GM21825 (cell line): ENCODE data around the gene EXOC3L1.

ENCODE experiments used
- ATAC-seq: cut with Tn5 transposase; IDR thresholded peaks from one replicate; pipeline ENCODE4 v1.9.1; 2021; ENCODE audit warnings: mild to moderate bottlenecking, moderate library complexity; ENCODE audit not compliant: unreplicated experiment

Gene EXOC3L1

DNA sequence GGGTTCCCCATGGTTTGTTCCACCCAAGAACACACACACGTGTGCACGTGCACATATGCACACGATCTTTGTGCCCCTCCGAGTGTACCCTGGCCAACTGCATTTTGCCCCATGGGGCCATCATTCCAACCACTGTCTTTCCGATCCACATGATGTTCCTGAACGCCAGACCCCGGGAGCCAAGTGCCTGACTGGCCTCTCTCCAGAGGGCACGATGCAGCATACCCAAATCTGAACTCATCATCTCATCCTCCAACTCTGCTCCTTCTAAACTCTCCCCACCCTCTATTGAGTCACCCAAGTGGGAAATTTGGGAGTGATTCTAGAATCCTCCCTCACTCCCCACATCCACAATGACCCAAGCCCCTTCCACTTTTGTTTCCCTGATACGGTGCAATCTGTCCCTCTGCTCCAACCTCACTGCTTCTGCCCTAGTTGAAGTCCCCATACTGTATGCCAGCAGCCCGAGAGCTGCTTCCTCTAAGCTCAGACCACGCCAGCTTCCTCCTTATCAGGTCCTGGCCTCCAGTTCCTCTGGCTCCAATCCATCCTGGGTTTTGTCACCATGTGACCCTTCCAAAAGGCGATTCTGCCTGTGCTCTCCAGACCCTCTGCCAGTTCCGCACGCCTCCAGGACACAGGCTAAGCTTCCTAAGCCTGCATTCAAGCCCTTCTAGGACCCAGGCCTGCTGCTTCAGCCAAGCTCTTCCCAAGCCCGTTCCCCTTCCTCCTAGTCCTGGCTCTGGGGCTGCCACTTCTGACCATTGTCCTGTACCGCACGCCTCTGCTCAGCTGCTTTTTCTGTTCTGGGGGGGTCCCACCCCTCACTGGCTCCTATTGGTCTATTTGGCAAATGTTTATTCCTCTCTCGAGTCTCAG, 26.9 kb upstream of the EXOC3L1 start:
- no peak for ATAC-seq

- ATAC-seq, result no peak
These were observed 25.8 kb upstream of the EXOC3L1 start for GRCh38 chr16:67215706-67216105.

GRCh38 chr16:67213197-67214019, 23.5 kb upstream of the EXOC3L1 start:
- ATAC-seq, result no peak

- no peak for ATAC-seq
These were observed 22.8 kb upstream of the EXOC3L1 start for GRCh38 chr16:67212766-67213165.

DNA sequence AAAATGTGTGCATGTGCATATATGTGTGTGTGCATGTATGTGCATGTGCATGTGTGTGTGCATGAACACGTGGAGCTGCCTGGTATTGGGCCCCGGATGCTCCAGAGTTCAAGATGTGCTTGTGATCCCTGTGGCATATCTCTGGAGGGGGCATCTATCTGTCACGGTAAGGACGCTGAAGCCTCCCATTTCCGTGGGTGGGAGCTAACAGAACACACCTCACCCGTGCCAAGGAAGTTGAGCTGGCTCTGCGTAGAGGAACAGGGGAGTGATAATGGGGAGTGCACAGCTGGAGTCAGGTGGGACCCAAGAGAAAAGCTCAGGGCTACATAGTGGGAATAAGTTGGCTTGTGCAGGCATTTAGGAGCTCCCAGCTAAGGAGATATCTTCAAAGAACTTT, 21.7 kb upstream of the EXOC3L1 start:
- ATAC-seq, result no peak

DNA sequence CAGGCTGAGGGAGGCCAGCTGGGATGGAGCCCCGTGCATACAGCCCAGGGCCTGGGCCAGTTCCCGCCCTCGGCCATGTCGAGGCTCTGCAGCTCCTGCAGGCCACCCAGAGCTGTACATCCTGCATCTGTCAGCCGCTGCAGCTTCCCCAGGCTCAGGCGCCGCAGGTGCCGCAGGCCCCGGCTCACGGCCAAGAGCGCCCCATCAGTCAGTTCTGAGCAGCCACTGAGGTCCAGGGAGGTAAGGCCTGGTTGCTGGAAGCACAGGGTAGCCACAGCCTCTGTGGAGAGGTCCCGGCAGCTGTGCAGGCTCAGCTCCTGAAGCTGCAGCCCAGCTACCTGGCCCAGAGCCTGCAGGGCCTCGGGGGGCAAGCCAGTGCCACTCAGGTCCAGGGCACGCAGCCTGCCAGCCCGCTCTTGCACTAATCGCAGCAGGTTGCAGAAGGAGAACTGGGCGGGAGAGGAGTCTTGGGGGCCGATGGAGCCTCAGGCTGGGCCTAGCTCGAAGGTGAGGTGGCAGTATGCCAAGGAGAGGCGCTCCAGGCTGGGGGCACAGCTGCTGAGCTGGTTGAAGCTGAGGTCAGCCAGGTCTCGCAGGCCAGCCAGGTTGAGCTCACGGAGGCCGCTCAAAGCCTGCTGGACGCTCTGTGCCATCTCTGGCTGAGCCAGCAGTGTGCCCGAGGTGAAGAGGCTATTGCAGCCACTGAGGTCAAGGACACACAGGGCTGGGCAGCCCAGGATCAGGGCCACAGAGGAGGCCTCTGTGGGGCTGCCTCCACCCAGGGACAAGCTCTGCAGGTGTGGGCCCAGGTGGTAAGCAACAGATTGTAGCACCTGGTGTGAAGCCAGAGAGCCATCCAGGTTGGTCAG, 20.4 kb upstream of the EXOC3L1 start:
- ATAC-seq, result no peak

DNA sequence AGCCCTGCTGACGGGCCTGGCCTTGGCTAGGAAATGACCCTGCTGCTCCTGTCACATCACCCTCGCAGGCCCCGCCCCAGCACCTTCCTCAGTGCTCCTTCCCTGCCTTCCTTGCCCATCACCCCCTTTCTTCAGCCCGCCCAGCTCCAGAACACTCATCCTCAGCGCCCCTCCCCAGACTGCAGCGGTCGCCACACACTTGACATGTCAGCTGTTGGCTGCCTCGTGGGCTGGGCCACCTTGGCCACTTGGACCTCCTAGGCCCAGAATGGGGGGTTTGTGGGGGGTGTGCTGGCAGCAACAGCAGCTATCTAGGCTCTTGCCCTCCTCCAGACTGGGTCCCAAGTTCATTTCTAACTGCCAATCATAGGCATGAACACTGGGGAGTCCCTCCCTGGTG, 19.6 kb upstream of the EXOC3L1 start:
- ATAC-seq, result no peak

- ATAC-seq, result no peak
These were observed 18.4 kb upstream of the EXOC3L1 start for GRCh38 chr16:67208154-67208896.

GRCh38 chr16:67207249-67208091, 17.5 kb upstream of the EXOC3L1 start:
- no peak for ATAC-seq

DNA sequence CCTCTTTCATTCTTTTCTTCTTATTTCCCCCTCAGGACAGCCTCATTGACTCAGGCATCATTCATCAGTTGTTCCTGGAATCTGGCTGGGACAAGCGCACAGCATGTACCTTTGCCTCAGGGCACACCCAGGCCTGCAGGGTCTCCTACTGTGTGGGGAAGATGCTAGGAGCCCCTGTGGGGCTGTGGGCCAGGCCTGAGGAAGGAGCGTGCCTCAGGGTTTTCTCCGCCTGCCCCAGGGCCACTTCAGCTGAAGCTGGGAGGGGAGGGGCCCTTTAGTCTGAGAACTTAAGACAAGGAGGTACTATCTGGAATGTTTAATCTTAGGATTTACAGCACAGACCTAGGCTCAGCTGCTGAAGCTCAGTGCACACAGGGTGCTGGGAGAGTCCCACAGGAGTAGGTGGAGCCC, 16.9 kb upstream of the EXOC3L1 start:
- no peak for ATAC-seq

GRCh38 chr16:67206129-67206837, 16.3 kb upstream of the EXOC3L1 start:
- no peak for ATAC-seq

GRCh38 chr16:67204076-67204475, 14.1 kb upstream of the EXOC3L1 start:
- ATAC-seq, result no peak

- ATAC-seq, result no peak
These were observed 13.1 kb upstream of the EXOC3L1 start for GRCh38 chr16:67202956-67203493.

- no peak for ATAC-seq
These were observed 12.5 kb upstream of the EXOC3L1 start for GRCh38 chr16:67202426-67202825.

- no peak for ATAC-seq
These were observed 11.7 kb upstream of the EXOC3L1 start for GRCh38 chr16:67201411-67202345.

GRCh38 chr16:67200491-67200890, 10.6 kb upstream of the EXOC3L1 start:
- no peak for ATAC-seq

DNA sequence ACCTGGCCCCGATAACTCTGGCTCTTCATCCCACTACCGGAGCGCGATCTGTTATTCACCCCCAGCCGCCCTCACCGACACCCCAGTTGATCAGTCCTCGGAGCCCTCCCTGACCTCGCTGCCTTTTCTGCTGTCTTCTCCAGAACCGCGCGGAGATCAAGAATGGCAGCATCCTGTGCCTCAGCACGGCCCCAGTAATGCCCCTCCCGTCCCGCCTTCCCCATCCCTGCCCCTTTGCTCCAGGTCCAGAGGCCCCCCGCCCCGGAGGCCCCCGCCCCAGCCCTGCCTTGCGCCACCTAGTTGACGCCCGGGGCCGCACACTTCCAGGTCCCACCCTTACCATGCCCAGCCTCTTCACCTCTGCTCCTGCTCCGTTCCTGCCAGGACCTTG, 9.9 kb upstream of the EXOC3L1 start:
- no peak for ATAC-seq
